COLO668 (cell line): ENCODE results near the gene ARHGAP33.
A peak's percentile ranks its signal among the peaks of the same experiment; 100 is the strongest.

Source experiments
- DNase-seq: peaks from one replicate; lab custom pipeline; 2025; ENCODE audit not compliant: unreplicated experiment; lab: John Stamatoyannopoulos, UW

Gene ARHGAP33

DNA sequence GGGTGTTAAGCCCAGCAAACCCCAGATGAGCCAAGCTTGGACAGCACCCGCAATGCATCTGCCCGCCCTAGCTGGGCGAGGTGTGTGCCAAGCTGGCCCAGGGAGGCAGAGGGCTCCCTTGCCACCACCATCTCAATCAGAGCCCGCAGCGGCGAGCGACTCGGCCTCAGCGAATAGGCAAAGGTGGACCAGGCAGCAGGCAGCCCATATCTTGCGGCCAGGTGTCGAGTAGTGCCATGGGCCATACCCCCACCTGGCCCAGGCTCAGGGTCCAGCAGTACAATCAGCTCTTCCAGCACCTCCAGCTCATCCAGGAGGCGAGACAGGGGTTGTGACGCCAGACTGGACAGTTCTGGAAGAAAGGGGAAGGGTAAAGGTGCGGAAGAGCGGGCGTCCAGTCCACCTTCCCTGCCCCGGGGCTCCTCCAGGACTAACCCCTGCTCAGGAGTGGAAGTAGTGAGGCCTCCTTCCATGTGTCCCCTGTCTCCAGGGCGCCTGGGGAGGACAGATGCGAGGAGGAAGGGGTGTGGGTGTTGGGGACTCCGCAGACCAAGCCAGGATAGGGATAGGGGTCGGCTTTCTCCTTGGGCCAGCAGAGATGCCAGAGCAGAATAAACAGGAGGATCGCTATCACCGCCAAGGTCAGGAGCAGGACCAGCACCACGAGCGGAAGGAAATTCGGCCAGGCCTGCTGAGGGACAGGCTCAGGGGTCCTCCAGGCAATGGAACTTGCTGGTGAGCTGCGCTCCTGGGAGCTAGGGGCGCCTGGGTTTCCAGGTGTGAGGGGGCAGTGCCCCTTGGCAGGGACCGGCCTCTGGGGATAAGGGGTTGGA is 35.9 kb upstream of the ARHGAP33 start:
- no peak for DNase-seq

DNA sequence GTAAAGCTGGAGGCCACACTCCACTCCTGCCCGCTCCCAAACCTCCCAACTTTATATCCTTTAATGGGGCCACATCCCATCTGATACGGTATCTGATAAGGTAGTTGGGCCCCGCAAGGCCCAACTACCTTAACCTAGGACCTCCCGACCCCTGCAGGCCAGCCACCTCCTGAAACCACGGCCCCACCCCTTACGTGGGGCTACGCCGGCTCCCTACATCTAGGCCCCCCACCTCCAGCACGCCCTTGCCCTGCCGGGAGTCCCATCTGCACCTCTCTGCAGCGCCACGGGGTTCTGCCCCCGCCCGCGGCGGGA is 35.3 kb upstream of the ARHGAP33 start:
- DNase-seq, result no peak

DNA sequence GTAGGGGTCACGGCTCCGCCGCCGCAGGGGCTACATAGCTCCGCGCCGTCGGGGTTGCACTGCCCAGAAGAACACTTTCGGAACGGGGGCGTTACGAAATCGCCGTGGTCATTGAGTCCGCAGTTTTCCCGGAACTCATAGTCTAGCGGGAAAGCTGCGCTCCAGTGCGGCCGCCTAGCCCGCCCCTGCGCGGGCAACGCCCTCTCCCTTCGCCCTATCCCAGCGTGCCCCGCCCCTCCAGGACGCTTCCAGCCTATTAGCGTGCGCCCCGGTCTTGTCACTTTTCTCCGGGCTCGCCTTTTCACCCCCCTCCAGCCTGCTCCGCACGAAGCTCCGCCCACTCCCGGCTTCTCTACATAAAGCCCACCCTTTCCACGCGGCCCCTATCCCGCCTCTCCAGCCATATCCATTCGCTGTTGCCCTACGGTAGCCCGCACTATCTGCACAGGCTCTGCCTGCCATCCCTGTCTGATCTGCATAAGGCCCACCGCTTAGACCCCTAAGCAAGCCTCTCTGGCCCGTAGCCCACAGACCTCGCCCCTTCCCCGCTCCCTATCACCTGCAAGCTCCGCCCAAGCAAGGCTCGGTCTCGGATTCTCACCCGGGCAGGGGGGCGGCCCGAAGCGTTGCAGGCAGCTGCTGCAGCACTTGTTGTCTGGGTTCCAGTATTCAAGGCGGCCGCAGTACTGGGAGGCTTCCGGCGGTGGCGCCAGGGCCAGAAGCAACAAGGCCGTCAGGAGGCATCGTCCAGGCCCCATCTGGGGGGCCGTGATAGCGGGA is 34.8 kb upstream of the ARHGAP33 start:
- DNase-seq, result peak; percentile 98

DNA sequence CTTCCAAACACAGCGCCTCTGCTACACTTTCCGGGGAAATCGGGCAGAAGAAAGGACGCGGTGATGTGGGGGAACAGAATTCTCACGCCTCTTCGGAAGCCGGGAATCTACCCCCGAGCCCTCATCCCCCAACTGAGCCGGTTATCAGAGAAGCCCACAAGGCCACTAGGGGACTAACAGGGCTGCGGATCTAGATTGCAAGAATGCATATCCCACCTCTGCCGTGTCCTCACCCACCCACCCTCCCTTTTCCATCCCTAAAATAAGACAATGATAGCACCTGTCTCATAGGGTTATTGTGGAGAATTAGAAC is 34.2 kb upstream of the ARHGAP33 start:
- no peak for DNase-seq

DNA sequence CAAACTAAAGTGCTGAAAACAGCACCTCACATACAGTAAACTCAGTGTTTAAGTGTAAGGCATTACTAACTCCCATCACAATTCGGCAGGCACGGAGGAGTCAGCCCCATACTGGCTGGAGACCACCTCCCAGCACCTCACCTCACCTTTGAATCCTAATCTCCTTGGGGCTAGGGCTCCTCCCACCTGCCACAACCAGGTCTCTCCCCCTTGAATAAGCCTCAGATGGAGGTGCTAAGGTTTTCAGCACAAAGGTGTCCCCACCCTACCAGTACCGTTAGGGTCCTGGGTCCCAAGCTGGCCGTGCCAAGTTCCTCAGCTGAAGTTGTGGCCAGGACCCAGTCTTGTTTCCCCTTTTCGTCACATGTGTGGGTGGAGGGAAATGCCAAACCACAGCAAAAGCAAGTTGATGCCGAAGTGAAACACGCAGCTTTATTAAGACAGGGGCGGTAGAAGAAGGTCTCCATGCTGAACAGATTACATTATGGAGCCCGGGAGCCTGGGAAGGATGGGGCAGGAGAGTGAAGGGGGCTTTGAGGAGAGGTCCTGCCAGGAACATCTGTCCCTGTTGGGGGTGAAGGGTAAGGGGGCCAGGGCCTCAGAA is 33.1 kb upstream of the ARHGAP33 start, which contains the start of gene IGFLR1:
IGFLR1 (minus strand) TSS at position 332 of the 604 bp plus-strand sequence. CDS start 1,272 bp downstream, outside the sequence.
- no peak for DNase-seq

DNA sequence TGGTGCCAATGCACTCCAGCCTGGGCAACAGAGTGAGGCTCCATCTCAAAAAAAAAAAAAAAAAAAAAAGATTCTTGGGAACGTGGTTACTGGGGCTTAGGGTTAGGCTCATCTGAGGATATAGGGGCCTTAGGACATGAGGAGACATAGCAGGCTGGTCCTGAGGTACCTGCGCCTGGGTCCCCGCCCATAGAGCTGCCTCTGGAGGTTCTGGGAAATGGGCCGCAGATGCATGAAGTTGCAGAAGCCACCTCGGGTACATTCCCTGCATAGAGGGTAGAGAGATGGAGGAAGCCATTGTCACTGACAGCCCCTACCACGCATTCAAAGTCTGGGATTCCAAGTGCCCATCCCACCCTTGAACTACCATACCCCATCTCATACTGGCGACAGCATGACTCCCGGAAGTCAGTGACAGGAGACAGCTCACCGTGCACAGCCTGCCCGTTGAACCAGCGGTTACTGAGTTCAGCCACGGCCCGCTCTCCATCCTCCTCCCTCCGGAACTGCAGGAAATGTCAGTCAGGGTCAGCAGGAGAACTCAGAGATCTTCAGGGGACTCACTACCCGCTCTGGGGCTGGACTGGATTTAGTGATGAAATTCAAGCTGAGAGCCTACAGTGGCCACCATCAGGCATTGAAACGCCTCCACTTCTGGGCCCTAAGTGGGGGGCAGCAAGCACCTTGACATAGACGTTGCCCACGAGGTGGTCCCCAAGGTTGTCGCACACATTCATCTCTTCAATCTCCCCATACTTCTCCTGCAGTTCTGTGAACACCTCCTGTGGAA is 31.5 kb upstream of the ARHGAP33 start:
- no peak for DNase-seq

DNA sequence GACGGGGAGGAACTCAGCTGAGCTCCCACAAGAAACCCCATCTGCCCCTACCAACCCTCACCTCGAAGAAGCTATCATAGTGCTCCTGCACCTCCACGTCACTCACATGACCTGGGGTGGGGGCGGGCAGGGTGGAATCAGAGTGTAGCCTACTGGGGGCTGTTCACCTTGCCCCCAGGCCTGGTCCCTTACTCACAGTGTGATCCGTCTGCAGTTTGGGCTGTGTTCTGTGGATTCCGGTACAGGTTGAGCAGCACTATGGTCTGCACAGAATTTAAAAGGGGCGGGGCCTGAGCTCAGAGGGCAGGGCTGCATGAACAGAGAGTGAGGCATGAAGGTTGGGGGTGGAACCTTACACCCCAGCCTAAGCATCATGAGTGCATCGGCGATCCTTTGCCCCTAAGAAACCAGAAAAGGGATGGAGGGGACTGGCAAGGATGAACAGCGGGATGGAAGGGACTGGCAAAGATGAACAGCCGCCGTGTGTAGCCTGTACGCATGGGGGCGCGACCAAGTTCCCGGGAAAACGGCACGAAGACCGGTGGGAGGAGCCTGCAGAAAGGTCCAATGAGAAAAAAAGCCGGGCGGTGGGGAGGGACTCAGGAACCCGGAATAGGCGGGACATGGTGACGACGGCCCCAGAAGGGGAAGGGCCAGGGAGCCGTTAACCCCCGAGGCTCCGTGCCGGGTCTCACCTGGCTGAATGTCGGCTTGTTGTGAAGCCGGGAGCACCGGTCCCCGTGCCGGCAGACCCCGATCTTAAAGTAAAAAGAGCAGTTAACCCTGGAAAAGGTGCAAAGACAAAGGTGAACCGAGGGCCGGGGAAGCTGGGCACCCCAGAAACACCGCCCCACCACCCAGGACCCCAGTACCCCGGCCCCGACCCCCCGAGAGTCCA is 30.7 kb upstream of the ARHGAP33 start:
- DNase-seq, result peak; percentile 93

DNA sequence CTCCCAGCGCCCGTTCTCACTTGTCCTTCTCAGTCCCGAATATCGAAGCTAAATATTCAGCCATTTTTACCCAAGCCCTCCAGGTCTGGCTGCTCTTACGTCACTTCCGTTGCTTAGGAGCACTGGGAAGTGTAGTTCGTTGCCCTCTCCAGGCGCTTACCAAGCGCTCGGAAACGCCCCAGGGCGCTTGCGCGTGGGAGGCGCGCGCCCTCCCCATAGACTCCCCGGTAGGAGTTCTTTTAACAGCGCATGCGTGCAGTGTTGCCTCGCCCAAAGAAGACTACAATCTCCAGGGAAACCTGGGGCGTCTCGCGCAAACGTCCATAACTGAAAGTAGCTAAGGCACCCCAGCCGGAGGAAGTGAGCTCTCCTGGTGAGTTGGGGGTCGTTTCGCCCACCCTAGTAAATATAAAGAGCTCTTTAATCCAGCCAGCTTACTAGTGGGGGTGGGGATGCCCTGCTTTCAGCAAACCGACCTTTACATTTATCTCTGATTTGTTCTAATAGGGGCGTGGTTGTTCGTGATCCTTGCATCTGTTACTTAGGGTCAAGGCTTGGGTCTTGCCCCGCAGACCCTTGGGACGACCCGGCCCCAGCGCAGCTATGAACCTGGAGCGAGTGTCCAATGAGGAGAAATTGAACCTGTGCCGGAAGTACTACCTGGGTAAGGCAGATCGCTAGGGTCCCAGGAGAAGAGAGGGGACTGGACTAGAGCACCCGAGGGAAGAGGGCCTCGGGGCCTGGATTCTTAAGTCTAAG is 29.9 kb upstream of the ARHGAP33 start, which contains the start of the genes PSENEN and U2AF1L4:
PSENEN (plus strand) TSS at position 324 of the 759 bp plus-strand sequence; CDS start at position 604, 280 bp downstream.
U2AF1L4 (minus strand) TSS at position 91 of the 759 bp plus-strand sequence; CDS start at position 64, 27 bp downstream.
- peak; percentile 98 for DNase-seq

DNA sequence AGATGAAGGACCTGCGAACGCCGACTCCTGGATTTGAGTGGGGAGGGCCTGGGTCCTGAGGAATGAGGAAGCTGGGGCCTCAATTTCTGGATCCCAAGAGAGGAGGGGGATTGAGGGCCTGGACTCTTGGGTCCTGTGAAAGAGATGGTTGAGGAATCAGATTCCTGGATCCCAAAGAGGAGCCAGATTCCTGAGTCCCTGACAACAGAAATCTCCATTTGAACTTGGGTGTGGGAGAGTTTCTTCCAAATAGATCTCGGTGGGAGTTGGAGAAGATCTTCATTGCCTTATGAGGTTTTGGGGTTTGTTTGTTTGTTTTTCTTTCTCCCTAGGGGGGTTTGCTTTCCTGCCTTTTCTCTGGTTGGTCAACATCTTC is 29.3 kb upstream of the ARHGAP33 start:
- DNase-seq, result no peak

DNA sequence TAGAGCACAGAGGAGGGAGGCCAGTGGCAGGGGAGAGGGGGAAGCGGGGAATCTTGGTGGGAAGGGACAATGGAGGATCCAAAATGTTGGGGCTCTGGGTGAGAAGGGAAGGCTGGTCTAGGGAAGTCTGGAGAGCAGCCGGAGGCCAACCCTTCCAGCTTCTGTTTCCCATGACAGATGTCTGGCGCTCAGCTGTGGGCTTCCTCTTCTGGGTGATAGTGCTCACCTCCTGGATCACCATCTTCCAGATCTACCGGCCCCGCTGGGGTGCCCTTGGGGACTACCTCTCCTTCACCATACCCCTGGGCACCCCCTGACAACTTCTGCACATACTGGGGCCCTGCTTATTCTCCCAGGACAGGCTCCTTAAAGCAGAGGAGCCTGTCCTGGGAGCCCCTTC is 28.8 kb upstream of the ARHGAP33 start:
- DNase-seq, result no peak

DNA sequence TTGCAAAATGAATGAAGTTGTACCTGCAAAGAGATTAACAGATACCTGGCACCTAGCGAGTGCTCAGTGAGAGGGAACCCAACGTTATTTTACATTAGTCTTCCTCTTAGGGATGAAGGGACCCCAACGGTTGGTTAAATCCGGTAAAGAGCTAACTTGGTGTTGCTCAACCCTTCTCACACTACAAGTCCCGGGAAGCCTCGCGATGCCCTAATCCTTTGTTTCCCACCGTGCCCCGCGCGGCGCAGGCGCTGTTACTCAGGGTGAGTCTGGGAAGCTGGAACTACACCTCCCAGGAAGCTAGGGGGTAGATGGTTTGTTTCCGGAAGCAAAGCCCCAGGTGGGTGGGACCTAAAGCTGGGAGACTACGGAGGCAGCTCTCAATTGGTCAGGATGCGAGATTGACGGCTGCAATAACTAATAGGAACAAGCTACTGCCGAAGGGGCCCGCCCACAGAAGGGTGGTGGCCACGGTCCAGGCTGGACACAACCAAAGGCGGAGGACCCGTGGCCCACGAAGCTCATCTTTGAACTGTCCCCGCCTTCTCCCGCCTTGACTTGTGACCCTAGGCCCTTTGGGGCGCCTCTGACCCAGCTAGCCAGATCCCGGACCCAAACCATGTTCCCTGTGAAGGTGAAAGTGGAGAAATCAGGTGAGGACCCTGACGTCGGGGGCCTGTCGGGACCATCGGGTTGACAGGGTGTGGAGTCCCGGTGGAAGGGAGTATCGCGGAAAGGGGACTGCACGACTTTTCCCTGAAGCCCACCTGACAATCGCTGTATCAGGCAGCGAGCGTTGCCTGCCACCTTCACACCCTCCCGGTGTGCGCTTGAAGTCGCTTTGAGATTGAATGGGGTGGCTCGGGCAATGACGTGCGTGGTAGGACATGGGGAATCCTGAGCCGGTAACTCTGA is 27.0 kb upstream of the ARHGAP33 start, which contains the start of gene LIN37:
LIN37 (plus strand) TSS at position 471 of the 915 bp plus-strand sequence; CDS start at position 620, 149 bp downstream.
- peak; percentile 98 for DNase-seq

DNA sequence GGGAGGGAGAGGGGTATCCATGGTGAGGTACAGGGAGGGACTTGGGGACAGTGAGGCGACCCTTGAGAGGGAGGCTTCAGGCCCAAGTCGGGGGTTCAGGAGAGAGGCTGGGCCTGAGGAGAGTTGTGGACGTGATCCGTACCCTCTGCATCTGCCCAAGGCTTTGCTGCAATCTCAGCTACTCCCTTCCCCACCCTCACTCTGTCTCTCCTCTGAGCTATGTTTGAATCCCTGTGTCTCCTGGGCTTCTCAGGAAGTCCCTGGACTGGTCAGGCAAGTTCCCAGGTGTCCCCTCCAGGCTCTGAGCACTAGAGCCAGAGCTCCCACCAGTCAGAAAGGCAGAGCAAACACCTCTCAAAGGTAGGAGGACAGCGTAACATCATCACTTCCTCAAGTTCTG is 25.2 kb upstream of the ARHGAP33 start:
- no peak for DNase-seq

DNA sequence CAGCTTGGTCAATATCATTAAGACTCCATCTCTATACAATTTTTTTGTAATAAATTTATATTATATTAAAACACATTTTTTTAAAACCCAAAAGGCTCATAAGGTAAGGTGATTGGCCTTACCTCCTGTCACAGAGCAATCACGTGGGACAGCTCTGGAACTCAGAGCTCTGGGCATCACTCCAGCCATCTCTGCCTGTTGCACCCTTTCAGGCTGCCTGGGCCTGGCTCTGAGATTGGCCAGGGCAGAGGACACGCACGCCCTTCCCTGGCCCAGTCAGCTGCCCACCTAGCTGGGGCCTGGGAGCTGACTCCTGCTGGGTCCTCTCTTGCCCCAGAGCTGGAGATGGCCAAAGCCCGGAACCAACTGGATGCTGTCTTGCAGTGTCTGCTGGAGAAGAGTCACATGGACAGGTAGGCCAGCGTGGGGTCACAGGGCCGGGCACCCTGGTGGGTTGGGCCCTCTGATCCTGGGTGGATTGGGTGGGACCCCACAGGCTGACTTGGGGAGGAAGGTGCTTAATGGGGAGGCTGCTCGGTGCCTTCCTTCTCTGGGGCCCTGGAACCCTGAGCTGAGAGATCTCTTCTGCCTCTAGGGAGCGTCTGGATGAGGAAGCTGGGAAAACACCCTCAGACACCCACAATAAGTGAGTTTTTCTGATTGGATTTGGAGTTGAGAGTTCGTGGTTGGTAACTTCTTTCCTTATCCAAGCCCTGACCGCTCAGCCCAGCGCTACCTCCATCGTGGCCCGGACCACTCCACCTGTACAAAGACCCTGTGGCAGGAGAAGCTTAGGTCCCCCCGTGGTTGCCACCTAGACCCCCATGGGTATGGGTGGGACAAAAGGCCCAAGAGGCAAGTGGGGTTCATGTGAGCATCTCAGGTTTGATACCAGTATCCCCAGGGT is 23.3 kb upstream of the ARHGAP33 start:
- no peak for DNase-seq

DNA sequence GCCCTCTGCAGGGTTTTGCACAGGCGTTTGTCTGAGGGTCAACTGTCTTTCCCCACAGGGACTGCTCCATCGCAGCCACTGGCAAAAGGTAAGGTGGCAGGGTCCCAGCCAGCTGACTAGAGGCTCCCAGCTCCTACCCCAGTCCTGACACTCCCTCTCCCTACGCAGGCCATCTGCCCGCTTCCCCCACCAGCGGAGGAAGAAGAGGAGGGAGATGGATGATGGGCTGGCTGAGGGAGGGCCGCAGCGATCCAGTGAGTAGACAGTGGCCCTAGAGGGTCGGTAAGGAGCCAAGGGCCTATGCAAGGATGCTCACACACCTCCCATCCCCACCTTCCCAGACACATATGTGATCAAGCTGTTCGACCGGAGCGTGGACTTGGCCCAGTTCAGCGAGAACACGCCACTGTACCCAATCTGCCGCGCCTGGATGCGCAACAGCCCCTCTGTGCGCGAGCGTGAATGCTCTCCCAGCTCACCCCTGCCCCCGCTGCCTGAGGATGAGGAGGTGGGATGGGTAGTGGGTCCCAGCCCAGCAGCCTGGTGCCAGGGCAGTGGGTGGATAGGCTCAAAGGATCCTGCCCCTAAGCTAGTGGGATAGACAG is 22.5 kb upstream of the ARHGAP33 start:
- DNase-seq, result no peak

DNA sequence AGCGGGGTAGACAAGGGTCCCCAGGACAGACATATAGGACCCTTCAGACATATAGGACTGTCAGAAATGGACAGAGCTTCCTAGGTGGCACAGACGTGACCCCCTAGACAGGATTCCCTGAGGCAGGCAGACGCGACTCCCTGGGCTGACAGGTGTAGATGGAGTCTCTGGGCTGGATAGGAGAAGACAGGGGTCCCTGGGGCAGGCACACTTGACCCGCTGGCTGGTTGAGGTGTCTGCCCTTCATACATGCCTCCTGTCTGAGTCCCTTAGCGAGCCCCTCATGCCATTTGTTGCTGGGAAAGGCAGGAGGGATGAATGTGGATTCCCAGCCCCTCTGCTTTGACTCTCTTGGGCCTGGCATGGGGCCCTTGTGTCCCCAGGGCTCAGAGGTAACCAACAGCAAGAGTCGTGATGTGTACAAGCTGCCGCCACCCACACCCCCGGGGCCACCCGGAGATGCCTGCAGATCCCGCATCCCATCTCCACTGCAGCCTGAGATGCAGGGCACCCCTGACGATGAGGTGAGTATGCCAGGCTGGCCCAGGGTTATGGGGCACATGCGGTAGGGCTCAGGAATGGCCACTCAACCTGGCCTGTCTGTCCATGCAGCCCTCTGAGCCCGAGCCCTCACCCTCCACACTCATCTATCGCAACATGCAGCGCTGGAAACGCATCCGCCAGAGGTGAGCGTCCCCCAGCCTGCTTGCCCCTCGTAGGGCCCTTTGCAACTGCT is 21.6 kb upstream of the ARHGAP33 start:
- no peak for DNase-seq
